Suprapubic skin (tissue), 4 donors: ENCODE data around the gene BTD. TPM values are rescaled to one million over a fixed set of nuclear protein-coding genes. Genes with fewer than 3 reads are reported as not detected.

Experiments
- DNase-seq, 2 donors: peaks; one replicate each; pipeline ENCODE4 v3.0.0-alpha.2; 2019; ENCODE audit warnings: low spot score in 2 of 2
- H3K27ac ChIP-seq: fragments of 200-600 bp; sonication (generic); one replicate; pipeline ENCODE4 v1.5.1; 2019
- H3K27me3 ChIP-seq: fragments of 200-600 bp; sonication (generic); one replicate; pipeline ENCODE4 v1.5.1; 2019
- H3K36me3 ChIP-seq: fragments of 200-600 bp; sonication (generic); one replicate; pipeline ENCODE4 v1.5.1; 2019
- H3K4me1 ChIP-seq: fragments of 200-600 bp; sonication (generic); one replicate; pipeline ENCODE4 v1.5.1; 2019
- H3K4me3 ChIP-seq: fragments of 200-600 bp; sonication (generic); one replicate; pipeline ENCODE4 v1.5.1; 2019; ENCODE audit warnings: mild to moderate bottlenecking
- H3K9me3 ChIP-seq: fragments of 200-600 bp; sonication (generic); one replicate; pipeline ENCODE4 v1.5.1; 2019
- CTCF ChIP-seq, 2 donors: fragments of 200-600 bp in 1 of 2; fragments of 450-650 bp in 1 of 2; sonication (generic) in 1 of 2; IDR thresholded peaks; one replicate each; pipeline ENCODE4 v1.5.1; 2016 to 2019; ENCODE audit warnings: antibody characterized with exemption in 2 of 2, mild to moderate bottlenecking in 1 of 2, moderate library complexity in 1 of 2
- EP300 ChIP-seq: sonication (generic); formaldehyde crosslinking; IDR thresholded peaks from one replicate; pipeline ENCODE4 v1.6.1; 2017; ENCODE audit warnings: antibody characterized with exemption
- POLR2A ChIP-seq, 2 donors: fragments of 450-650 bp; IDR thresholded peaks; one replicate each; pipeline ENCODE4 v1.6.1; 2017; ENCODE audit warnings: antibody characterized with exemption in 2 of 2, mild to moderate bottlenecking in 2 of 2, moderate library complexity in 2 of 2
- POLR2AphosphoS5 ChIP-seq, 3 donors: sonication (generic); formaldehyde crosslinking; IDR thresholded peaks; one replicate each; pipeline ENCODE4 v1.6.1; 2017; ENCODE audit warnings: antibody characterized with exemption in 3 of 3
- WGBS: methylation state at CpG from one replicate; pipeline ENCODE4 v1.1.5; 2018; 5-methylcytosine and 5-hydroxymethylcytosine counted together
- total RNA-seq, 4 donors: library from RNA; depleted of rRNA; stranded (reverse); fragments of >200 nt; gene quantifications; one replicate each; pipeline ENCODE4 v1.1.0, GENCODE V29; 2016

The BTD gene
- total RNA-seq, 4 donors from 2014 or later, result 16.9 to 25.9 (median 19.1) TPM

GRCh38 chr3:15649858-15650257 is 48.3 kb downstream of the BTD start:
- H3K9me3 ChIP-seq, result no peaks in the 10 kb centered on the region
- H3K4me3 ChIP-seq, result no peak overlapping the region
- no peaks in the 10 kb centered on the region for H3K36me3 ChIP-seq
- no peak for DNase-seq
- no peak overlapping the region for H3K27ac ChIP-seq
- TF ChIP-seq POLR2A (IDR thresholded peaks at IDR 0.05), result no peak
- no peak for TF ChIP-seq POLR2AphosphoS5 (IDR thresholded peaks at IDR 0.05)
- no peak for TF ChIP-seq CTCF (IDR thresholded peaks at IDR 0.05)
- TF ChIP-seq EP300, result no peak
- H3K27me3 ChIP-seq, result no peaks in the 10 kb centered on the region
- 92% methylated on average over 5 of the region's 5 CpGs for WGBS
- peaks cover 31% of the 10 kb centered on the region for H3K4me1 ChIP-seq

GRCh38 chr3:15651396-15651795 is 49.9 kb downstream of the BTD start:
- H3K4me1 ChIP-seq, result peaks cover 20% of the 10 kb centered on the region
- peaks cover 7% of the 10 kb centered on the region for H3K9me3 ChIP-seq
- H3K36me3 ChIP-seq, result no peaks in the 10 kb centered on the region
- H3K27me3 ChIP-seq, result no peaks in the 10 kb centered on the region
- no peak overlapping the region for H3K27ac ChIP-seq
- TF ChIP-seq CTCF (IDR thresholded peaks at IDR 0.05), result no peak
- no peak for TF ChIP-seq POLR2AphosphoS5 (IDR thresholded peaks at IDR 0.05)
- TF ChIP-seq POLR2A (IDR thresholded peaks at IDR 0.05), result no peak
- no peak for TF ChIP-seq EP300
- no peak for DNase-seq
- no peak overlapping the region for H3K4me3 ChIP-seq
- WGBS, result 80% methylated on average over 8 of the region's 8 CpGs

GRCh38 chr3:15653321-15653720 is 51.8 kb downstream of the BTD start:
- TF ChIP-seq CTCF (IDR thresholded peaks at IDR 0.05), result no peak
- TF ChIP-seq POLR2A (IDR thresholded peaks at IDR 0.05), result no peak
- TF ChIP-seq EP300, result no peak
- TF ChIP-seq POLR2AphosphoS5 (IDR thresholded peaks at IDR 0.05), result no peak
- WGBS, result 87% methylated on average over 3 of the region's 3 CpGs
- H3K9me3 ChIP-seq, result peaks cover 15% of the 10 kb centered on the region
- H3K4me3 ChIP-seq, result no peak overlapping the region
- H3K27me3 ChIP-seq, result no peaks in the 10 kb centered on the region
- H3K27ac ChIP-seq, result no peak overlapping the region
- peaks cover under 1% of the 10 kb centered on the region for H3K4me1 ChIP-seq
- H3K36me3 ChIP-seq, result no peaks in the 10 kb centered on the region
- DNase-seq, result no peak

- H3K4me3 ChIP-seq, result no peak overlapping the region
- no peaks in the 10 kb centered on the region for H3K27me3 ChIP-seq
- no peak overlapping the region for H3K27ac ChIP-seq
- H3K36me3 ChIP-seq, result no peaks in the 10 kb centered on the region
- DNase-seq, result no peak
- no peaks in the 10 kb centered on the region for H3K4me1 ChIP-seq
- TF ChIP-seq EP300 (no peak), POLR2A (IDR thresholded peaks at IDR 0.05) (no peak), POLR2AphosphoS5 (IDR thresholded peaks at IDR 0.05) (no peak), CTCF (IDR thresholded peaks at IDR 0.05) (no peak)
- H3K9me3 ChIP-seq, result peaks cover 15% of the 10 kb centered on the region
Observed at GRCh38 chr3:15654127-15654526, 52.6 kb downstream of the BTD start.

GRCh38 chr3:15654891-15655290 is 53.3 kb downstream of the BTD start:
- 81% methylated on average over 9 of the region's 9 CpGs for WGBS
- Histone ChIP-seq H3K27me3 (no peaks in the 10 kb centered on the region), H3K36me3 (no peaks in the 10 kb centered on the region), H3K9me3 (peaks cover 15% of the 10 kb centered on the region), H3K27ac (no peak overlapping the region), H3K4me1 (no peaks in the 10 kb centered on the region), H3K4me3 (no peak overlapping the region)
- DNase-seq, result no peak
- no peak for TF ChIP-seq EP300
- no peak for TF ChIP-seq POLR2A (IDR thresholded peaks at IDR 0.05)
- no peak for TF ChIP-seq CTCF (IDR thresholded peaks at IDR 0.05)
- TF ChIP-seq POLR2AphosphoS5 (IDR thresholded peaks at IDR 0.05), result no peak
